Uterus (tissue), 4 donors: ENCODE data around the gene PAQR5. TPM values are rescaled to one million over a fixed set of nuclear protein-coding genes. Genes with fewer than 3 reads are reported as not detected.
A peak's percentile ranks its signal among the peaks of the same experiment; 100 is the strongest.

ENCODE experiments used
- DNase-seq, 2 donors: peaks; one replicate each; pipeline ENCODE4 v3.0.0-alpha.2; 2019 to 2020
- H3K27ac ChIP-seq, 2 donors: fragments of 200-600 bp; sonication (generic); 1 replicate in 1 of 2; 2 replicates in 1 of 2; pipeline ENCODE4 v1.5.1; 2016 to 2018
- H3K27me3 ChIP-seq, 2 donors: fragments of 200-600 bp; sonication (generic); one replicate each; pipeline ENCODE4 v1.5.1; 2018 to 2019; ENCODE audit warnings: control low read depth in 1 of 2
- H3K36me3 ChIP-seq, 2 donors: fragments of 200-600 bp; sonication (generic); one replicate each; pipeline ENCODE4 v1.5.1; 2019; ENCODE audit warnings: control low read depth in 1 of 2
- H3K4me1 ChIP-seq, 2 donors: fragments of 200-600 bp; sonication (generic); one replicate each; pipeline ENCODE4 v1.5.1; 2018 to 2019; ENCODE audit warnings: control low read depth in 1 of 2
- H3K4me3 ChIP-seq, 2 donors: fragments of 200-600 bp; sonication (generic); 1 replicate in 1 of 2; 2 replicates in 1 of 2; pipeline ENCODE4 v1.5.1; 2018 to 2019; ENCODE audit warnings: mild to moderate bottlenecking in 1 of 2
- H3K9me3 ChIP-seq, 2 donors: fragments of 200-600 bp; sonication (generic); one replicate each; pipeline ENCODE4 v1.5.1; 2019; ENCODE audit warnings: control low read depth in 1 of 2
- CTCF ChIP-seq, 4 experiments: fragments of 200-600 bp in 2 of 4; fragments of 450-650 bp in 2 of 4; sonication (generic) in 2 of 4; IDR thresholded peaks; one replicate each; pipeline ENCODE4 v1.5.1; 2016 to 2019; ENCODE audit warnings: antibody characterized with exemption in 4 of 4, mild to moderate bottlenecking in 2 of 4, moderate library complexity in 1 of 4
- POLR2A ChIP-seq, 2 donors: fragments of 450-650 bp; IDR thresholded peaks; one replicate each; pipeline ENCODE4 v1.6.1; 2016; ENCODE audit warnings: antibody characterized with exemption in 2 of 2, mild to moderate bottlenecking in 1 of 2, moderate library complexity in 1 of 2
- intact Hi-C: fragments of 100-400 bp; cut with DNase I; formaldehyde crosslinking; loops from one replicate; pipeline ENCODE4 v1.15.1; 2023; ENCODE audit warnings: low total_unique reads
- total RNA-seq, 4 donors: library from RNA; depleted of rRNA in 3 of 4; stranded (reverse); fragments of >200 nt in 3 of 4; gene quantifications; one replicate each; pipeline versions ENCODE4 v1.1.0 to v1.2.4, GENCODE V29; 2014 to 2023
- donor health status: DM: yes; HTN: yes; CAD: no.

The PAQR5 gene
- under 1 TPM in 2 of 4 donors, not detected in 2; 0.28 to 0.61 TPM for total RNA-seq

GRCh38 chr15:69298697-69299441, at the start of gene PAQR5:
PAQR5 (plus strand) TSS chr15:69298912; CDS start chr15:69360081, 61,169 bp downstream.
- H3K4me1 ChIP-seq = peaks cover 0 to 8% of the 10 kb centered on the region in 2 donors
- no peak for DNase-seq
- H3K4me3 ChIP-seq = peak within 1 kb of the TSS in 1 of 2 donors; percentile 28
- TF ChIP-seq POLR2A (IDR thresholded peaks at IDR 0.05) (no peak), CTCF (IDR thresholded peaks at IDR 0.05) (no peak)
- no peak within 1 kb of the TSS for H3K27ac ChIP-seq
- no peaks in the 10 kb centered on the region for H3K36me3 ChIP-seq
- intact Hi-C loops = no loop called here
- H3K9me3 ChIP-seq = no peaks in the 10 kb centered on the region
- H3K27me3 ChIP-seq = peaks cover 6 to 10% of the 10 kb centered on the region in 2 donors

DNA sequence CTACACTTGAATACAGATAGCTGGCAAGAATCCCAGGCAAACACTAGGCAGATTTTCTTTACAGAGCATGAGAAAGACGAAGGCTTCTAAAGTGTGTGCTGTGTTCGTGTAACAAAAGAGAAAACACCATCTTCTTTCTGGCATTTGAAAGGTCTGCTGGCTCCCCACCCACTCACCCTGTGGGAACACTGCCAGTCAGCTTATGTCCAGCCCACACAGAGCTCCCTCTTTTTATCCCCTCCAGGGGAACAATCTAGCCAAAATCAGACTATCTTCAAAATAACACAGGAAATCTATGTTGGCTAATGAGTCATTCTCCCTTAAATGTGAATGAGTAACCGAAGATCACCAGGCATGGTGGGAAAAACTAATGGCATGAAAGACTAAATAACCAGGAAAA, 45.6 kb upstream of the PAQR5 start:
- Histone ChIP-seq H3K36me3 (no peaks in the 10 kb centered on the region), H3K4me1 (no peaks in the 10 kb centered on the region), H3K27me3 (no peaks in the 10 kb centered on the region), H3K4me3 (no peak overlapping the region), H3K27ac (no peak overlapping the region), H3K9me3 (no peaks in the 10 kb centered on the region)
- TF ChIP-seq CTCF (IDR thresholded peaks at IDR 0.05) = no peak
- no peak for TF ChIP-seq POLR2A (IDR thresholded peaks at IDR 0.05)
- intact Hi-C loops = no loop called here
- DNase-seq = peak in 1 of 2 donors; percentile 18

- Histone ChIP-seq H3K4me3 (no peak overlapping the region), H3K4me1 (no peaks in the 10 kb centered on the region), H3K36me3 (no peaks in the 10 kb centered on the region), H3K9me3 (no peaks in the 10 kb centered on the region), H3K27me3 (no peaks in the 10 kb centered on the region), H3K27ac (no peak overlapping the region)
- intact Hi-C loops = loop anchor here (10.0 kb wide), 1 partner anchor 211 kb away; no protein-coding TSS in a partner anchor
- TF ChIP-seq POLR2A (IDR thresholded peaks at IDR 0.05) (no peak), CTCF (IDR thresholded peaks at IDR 0.05) (peak; percentile 43 to 54 (median 46))
- no peak for DNase-seq
These were observed 33.3 kb upstream of the PAQR5 start for GRCh38 chr15:69265347-69265955.

DNA sequence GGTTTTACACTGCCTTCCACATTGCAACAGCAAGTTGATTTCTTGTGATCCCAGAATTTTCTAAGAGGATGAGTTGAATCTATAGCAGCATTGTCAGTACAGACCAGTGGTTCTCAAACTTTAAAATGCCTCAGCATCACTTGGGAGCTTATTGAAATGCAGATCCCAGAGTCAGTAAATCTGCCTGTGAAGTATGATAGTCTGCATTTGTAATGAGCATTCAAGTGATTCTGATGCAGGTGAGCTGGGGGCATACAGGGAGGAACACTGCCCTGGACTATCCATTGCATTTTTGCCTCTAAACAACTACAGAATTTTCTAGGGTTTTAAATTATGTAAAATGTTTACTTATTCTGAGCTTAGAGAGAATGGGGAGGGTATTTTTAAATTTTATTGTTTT, 27.5 kb upstream of the PAQR5 start:
- no peaks in the 10 kb centered on the region for H3K27me3 ChIP-seq
- no peaks in the 10 kb centered on the region for H3K4me1 ChIP-seq
- intact Hi-C loops = no loop called here
- TF ChIP-seq CTCF (IDR thresholded peaks at IDR 0.05) (no peak), POLR2A (IDR thresholded peaks at IDR 0.05) (no peak)
- no peak overlapping the region for H3K27ac ChIP-seq
- H3K36me3 ChIP-seq = no peaks in the 10 kb centered on the region
- no peaks in the 10 kb centered on the region for H3K9me3 ChIP-seq
- H3K4me3 ChIP-seq = no peak overlapping the region
- no peak for DNase-seq

- Histone ChIP-seq H3K9me3 (no peaks in the 10 kb centered on the region), H3K27ac (no peak overlapping the region), H3K4me3 (no peak overlapping the region), H3K4me1 (no peaks in the 10 kb centered on the region), H3K27me3 (no peaks in the 10 kb centered on the region), H3K36me3 (no peaks in the 10 kb centered on the region)
- DNase-seq = no peak
- TF ChIP-seq POLR2A (IDR thresholded peaks at IDR 0.05) (no peak), CTCF (IDR thresholded peaks at IDR 0.05) (no peak)
- intact Hi-C loops = no loop called here
These were observed 26.6 kb upstream of the PAQR5 start for GRCh38 chr15:69272139-69272538.
